Bronchial epithelial cell (primary cell): Measurements from ENCODE around the gene TMEM107. TPM values are rescaled to one million over a fixed set of nuclear protein-coding genes. Genes with fewer than 3 reads are reported as not detected.

Experiments
- DNase-seq: peaks from one replicate; pipeline ENCODE4 v3.0.0-alpha.2; 2010; ENCODE audit warnings: low read depth
- FAIRE-seq: peaks from 2 replicates; lab custom pipeline; 2011; peaks lifted over from hg19 to GRCh38; lab: Jason Lieb, UNC
- H3K27me3 ChIP-seq: 2 replicates; pipeline ENCODE4 v1.5.1; 2011; ENCODE audit warnings: low read length; ENCODE audit not compliant: control insufficient read depth, insufficient read depth
- H3K36me3 ChIP-seq: 2 replicates; pipeline ENCODE4 v1.5.1; 2011; ENCODE audit warnings: low read length; ENCODE audit not compliant: control insufficient read depth, insufficient read depth
- H3K4me3 ChIP-seq: 2 replicates; pipeline ENCODE4 v1.5.1; 2011; ENCODE audit warnings: mild to moderate bottlenecking, low read depth, low read length, control low read depth
- total RNA-seq: library from RNA; depleted of rRNA; stranded (reverse); fragments of >200 nt; gene quantifications from 2 replicates; pipeline ENCODE4 v1.2.1, GENCODE V29; 2014
- TF ChIP-seq, protein P1 (sequence below): IDR thresholded peaks from 2 replicates; pipeline ENCODE4 v1.5.1; 2011; ENCODE audit warnings: mild to moderate bottlenecking, moderate library complexity, low read length, control low read depth, inconsistent platforms; ENCODE audit not compliant: insufficient read depth, severe bottlenecking

The TMEM107 gene
- total RNA-seq, 1 donor from 2014 or later = 24.2 TPM

GRCh38 chr17:8152112-8152775 lies 23.9 kb downstream of the TMEM107 start, which contains the start of gene PER1:
Gene PER1 (minus strand): TSS chr17:8152404. CDS start chr17:8150706, 1,698 bp downstream.
- peaks cover 49% of the 10 kb centered on the region for H3K36me3 ChIP-seq
- FAIRE-seq (peak; percentile 18), DNase-seq (peak; percentile 92)
- no peaks in the 10 kb centered on the region for H3K27me3 ChIP-seq
- H3K4me3 ChIP-seq = peak within 1 kb of the TSS; percentile 83
- TF ChIP-seq, protein P1, sequence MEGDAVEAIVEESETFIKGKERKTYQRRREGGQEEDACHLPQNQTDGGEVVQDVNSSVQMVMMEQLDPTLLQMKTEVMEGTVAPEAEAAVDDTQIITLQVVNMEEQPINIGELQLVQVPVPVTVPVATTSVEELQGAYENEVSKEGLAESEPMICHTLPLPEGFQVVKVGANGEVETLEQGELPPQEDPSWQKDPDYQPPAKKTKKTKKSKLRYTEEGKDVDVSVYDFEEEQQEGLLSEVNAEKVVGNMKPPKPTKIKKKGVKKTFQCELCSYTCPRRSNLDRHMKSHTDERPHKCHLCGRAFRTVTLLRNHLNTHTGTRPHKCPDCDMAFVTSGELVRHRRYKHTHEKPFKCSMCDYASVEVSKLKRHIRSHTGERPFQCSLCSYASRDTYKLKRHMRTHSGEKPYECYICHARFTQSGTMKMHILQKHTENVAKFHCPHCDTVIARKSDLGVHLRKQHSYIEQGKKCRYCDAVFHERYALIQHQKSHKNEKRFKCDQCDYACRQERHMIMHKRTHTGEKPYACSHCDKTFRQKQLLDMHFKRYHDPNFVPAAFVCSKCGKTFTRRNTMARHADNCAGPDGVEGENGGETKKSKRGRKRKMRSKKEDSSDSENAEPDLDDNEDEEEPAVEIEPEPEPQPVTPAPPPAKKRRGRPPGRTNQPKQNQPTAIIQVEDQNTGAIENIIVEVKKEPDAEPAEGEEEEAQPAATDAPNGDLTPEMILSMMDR = no peak

DNA sequence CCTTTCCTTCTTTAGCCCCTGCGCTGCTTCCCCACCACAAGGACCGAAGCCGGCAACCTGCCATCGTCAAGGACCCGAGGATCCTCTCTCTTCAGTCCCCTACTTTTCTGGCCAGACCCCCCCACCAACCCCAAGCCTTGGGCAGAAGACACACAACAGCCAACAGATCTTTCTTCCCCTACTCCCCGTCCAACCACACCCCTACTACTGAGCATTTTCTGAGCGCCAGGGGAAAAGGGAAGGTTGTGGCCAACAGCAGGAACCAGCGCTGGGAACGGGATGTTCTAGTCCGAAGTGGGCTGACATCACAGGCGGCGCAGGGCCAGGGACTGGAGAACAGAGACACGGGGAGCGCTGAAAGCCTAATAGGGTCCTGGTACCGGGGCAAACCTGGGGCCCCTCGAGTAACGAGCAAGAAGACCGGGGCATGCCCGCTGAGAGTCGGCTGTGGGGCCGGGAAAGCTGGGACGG lies 24.5 kb downstream of the TMEM107 start:
- FAIRE-seq = no peak
- Histone ChIP-seq H3K36me3 (peaks cover 55% of the 10 kb centered on the region), H3K4me3 (peak overlapping the region; percentile 83), H3K27me3 (no peaks in the 10 kb centered on the region)
- TF ChIP-seq, protein P1 = no peak
- DNase-seq = peak; percentile 29

DNA sequence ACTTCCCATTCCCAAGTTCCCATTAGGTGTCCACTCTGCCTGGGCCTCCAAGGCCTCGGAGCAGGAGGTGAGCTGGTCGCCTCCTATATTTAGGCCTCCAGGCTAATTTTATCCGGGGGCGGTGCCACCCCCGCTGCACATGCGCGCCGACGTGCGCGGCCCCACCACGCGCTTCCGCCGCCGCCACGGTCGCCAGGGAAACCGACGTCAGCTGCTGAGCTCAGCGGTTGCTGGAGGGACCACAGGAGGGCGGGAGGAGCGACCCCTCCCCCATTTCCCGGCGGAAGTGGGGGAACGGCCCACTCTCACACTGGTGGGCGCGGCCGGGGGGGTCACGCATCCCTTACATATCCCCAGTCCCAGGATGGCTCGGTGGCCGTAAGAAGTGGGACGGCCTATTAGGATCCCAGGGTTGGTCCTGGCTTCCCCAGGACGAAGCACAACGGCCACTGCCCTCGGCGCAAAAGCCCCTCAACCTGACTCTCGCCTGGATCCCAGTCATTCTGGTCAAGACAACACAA lies 25.0 kb downstream of the TMEM107 start:
- DNase-seq (peak; percentile 54), FAIRE-seq (no peak)
- H3K36me3 ChIP-seq = peaks cover 60% of the 10 kb centered on the region
- H3K4me3 ChIP-seq = peak overlapping the region; percentile 83
- TF ChIP-seq, protein P1 = no peak
- H3K27me3 ChIP-seq = no peaks in the 10 kb centered on the region

DNA sequence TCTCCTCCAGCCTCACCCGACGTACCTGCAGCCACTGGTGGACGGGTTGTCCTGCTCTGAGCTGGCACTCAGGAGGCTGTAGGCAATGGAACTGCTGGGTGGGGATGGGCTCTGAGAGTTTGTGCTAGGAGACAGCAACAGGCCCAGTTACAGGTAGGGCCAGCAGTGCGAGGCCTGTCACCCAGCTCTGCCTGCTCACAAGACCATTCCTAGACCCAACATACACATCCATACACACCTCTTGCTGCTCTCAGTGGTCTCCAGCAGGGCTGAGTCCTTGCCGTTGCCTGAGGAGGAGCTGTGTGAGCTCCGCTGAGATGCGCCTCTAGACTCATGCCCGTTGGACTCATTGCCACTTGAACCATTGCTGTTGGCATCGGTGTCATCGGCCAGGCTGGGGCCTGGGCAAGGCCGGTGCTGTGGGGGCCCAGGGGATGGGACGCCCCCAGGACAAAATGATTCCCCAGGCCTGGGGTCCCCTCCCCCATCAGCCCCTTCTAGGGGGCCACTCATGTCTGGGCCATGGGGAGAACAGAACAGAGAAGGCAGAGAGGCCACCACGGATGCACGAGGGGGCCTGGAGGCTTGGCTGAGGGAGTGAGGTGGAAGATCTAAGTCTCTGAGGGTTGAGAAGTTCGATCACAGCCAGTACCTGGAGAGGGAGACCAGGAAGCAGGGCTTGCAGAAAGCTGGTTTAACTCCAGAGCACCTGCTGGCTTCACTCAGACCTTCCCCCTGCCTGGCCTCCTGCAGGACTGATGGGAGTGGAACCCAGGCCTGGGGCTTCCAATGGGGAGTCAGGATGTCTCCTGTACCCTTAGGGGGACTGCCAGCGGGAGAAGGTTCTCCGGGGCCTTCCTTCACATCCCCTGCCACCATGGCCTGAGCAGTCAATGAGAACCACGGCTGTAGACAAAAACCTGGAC lies 25.7 kb downstream of the TMEM107 start:
- peak overlapping the region; percentile 83 for H3K4me3 ChIP-seq
- FAIRE-seq = no peak
- H3K36me3 ChIP-seq = peaks cover 67% of the 10 kb centered on the region

DNA sequence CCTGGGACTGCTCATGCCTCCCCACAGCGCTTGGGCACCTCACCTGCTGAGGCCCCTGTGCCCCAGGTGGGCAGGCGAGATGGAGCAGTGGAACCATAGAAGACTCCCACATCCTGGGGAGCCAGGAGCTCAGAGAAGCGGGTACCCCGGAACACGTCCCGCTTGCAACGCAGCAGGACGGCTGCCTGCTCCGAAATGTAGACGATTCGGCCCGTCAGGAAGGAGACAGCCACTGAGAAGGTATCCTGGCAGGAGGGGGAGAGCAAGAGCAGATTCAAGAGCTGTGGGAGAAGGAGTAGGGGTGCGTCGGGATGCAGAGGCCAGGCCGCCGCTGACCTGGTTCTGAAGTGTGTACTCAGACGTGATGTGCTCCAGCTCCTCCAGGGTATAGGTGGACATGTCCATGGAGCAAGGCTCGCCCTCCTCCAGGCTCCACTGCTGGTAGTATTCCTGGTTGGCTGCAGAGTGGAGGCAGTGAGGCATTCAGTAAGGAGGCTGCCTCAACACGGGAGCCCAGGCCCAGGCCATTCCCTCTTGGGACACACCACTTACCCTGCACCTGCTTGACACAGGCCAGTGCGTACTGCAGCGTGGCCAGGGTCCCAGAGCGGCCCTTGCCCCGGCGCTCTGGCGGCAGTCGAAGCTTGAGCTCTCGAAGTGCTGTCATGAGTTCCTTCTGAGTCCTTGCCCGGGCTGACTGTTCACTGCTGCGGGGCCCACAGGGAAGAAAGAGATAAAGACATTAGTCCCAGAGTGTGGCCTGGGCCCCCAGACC lies 26.6 kb downstream of the TMEM107 start:
- H3K27me3 ChIP-seq = no peaks in the 10 kb centered on the region
- peaks cover 72% of the 10 kb centered on the region for H3K36me3 ChIP-seq
- DNase-seq (no peak), FAIRE-seq (no peak)
- no peak overlapping the region for H3K4me3 ChIP-seq
- TF ChIP-seq, protein P1 = no peak

More for the DNA sequence above, 25.7 kb downstream of the TMEM107 start:
- no peak for DNase-seq
- TF ChIP-seq, protein P1 = no peak
- no peaks in the 10 kb centered on the region for H3K27me3 ChIP-seq
